ENCODE results near the gene KCNG3. TPM values are rescaled to one million over a fixed set of nuclear protein-coding genes. Genes with fewer than 3 reads are reported as not detected.
A peak's percentile ranks its signal among the peaks of the same experiment; 100 is the strongest.

KCNG3 gene
- total and polyA plus RNA-seq, 2 of the 13 experiments (the other 11 are each of a cell fraction or from before 2014, with no cell fraction given) = 2.8 to 4.8 TPM

DNA sequence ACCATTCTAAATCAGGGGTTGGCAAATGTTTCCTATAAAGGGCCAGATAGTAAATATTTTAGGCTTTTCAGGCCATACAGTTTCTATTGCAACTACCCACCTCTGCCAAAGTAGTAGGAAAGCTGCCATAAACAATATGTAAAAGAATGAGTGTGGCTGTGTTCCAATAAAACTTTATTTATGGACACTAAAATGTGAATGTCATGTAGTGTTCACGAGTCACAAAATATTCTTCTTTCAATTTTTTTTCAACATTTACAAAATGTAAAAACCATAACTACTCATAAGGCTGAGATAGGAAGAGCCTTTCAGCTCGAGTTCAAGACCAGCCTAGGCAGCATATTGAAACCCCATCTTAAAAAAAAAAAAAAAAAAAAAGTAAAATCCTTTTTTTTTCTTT is 13.4 kb downstream of the KCNG3 start:
- Histone ChIP-seq H3K4me1 (ENCODE audit: insufficient read depth, low read length) (peaks cover 12% of the 10 kb centered on the region), H3K9me3 (ENCODE audit: low read length) (no peaks in the 10 kb centered on the region), H3K4me2 (ENCODE audit: low read depth, low read length) (no peak overlapping the region), H4K20me1 (ENCODE audit: insufficient read depth, low read length) (no peaks in the 10 kb centered on the region), H3K27ac (ENCODE audit: extremely low read length, insufficient read depth, low read length) (no peak overlapping the region), H3K79me2 (ENCODE audit: insufficient read depth, low read length) (peaks cover 48% of the 10 kb centered on the region), H3K4me3 (replicated peaks in 1 of 3; ENCODE audit: insufficient read depth in 1 of 3, low read depth in 2 of 3, low read length in 3 of 3) (no peak overlapping the region), H3K9ac (ENCODE audit: insufficient read depth, low read depth, low read length) (no peak overlapping the region), H3K27me3 (ENCODE audit: control insufficient read depth in 1 of 2, insufficient read depth in 2 of 2, low read length in 2 of 2) (no peaks in the 10 kb centered on the region), H3K36me3 (replicated peaks in 1 of 2; ENCODE audit: control insufficient read depth in 1 of 2, insufficient read depth in 2 of 2, low read length in 2 of 2) (no peaks in the 10 kb centered on the region; a peak in 2 of 5 replicates), H2AFZ (ENCODE audit: low read length) (no peak overlapping the region)
- ChIA-PET CTCF (ENCODE audit: low intra/inter-chr PET ratio, low total read pairs) (no interaction called here), POLR2A (no interaction called here)
- BruUV-seq (replicated peaks) = no TSS peak
- DNase-seq (ENCODE audit: low spot score) (no peak), FAIRE-seq (no peak), ATAC-seq (no peak)
- in situ Hi-C loops (cut with HindIII; ENCODE audit: extremely low pct_ligation_motif_present, low pct_unique_long_range_greater_than_20kb) = no loop called here
- intact Hi-C loops (cut with micrococcal nuclease; ENCODE audit: unreplicated experiment) = no loop called here
- TF ChIP-seq ZNF883 (CRISPR knock-in tag; IDR thresholded peaks at IDR 0.05; ENCODE audit: not compliant biosample characterization) = no peak
- TF ChIP-seq, protein P1, sequence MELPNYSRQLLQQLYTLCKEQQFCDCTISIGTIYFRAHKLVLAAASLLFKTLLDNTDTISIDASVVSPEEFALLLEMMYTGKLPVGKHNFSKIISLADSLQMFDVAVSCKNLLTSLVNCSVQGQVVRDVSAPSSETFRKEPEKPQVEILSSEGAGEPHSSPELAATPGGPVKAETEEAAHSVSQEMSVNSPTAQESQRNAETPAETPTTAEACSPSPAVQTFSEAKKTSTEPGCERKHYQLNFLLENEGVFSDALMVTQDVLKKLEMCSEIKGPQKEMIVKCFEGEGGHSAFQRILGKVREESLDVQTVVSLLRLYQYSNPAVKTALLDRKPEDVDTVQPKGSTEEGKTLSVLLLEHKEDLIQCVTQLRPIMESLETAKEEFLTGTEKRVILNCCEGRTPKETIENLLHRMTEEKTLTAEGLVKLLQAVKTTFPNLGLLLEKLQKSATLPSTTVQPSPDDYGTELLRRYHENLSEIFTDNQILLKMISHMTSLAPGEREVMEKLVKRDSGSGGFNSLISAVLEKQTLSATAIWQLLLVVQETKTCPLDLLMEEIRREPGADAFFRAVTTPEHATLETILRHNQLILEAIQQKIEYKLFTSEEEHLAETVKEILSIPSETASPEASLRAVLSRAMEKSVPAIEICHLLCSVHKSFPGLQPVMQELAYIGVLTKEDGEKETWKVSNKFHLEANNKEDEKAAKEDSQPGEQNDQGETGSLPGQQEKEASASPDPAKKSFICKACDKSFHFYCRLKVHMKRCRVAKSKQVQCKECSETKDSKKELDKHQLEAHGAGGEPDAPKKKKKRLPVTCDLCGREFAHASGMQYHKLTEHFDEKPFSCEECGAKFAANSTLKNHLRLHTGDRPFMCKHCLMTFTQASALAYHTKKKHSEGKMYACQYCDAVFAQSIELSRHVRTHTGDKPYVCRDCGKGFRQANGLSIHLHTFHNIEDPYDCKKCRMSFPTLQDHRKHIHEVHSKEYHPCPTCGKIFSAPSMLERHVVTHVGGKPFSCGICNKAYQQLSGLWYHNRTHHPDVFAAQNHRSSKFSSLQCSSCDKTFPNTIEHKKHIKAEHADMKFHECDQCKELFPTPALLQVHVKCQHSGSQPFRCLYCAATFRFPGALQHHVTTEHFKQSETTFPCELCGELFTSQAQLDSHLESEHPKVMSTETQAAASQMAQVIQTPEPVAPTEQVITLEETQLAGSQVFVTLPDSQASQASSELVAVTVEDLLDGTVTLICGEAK (IDR thresholded peaks at IDR 0.05) = peak; percentile 70
- TF ChIP-seq, protein P1 (CRISPR knock-in tag; IDR thresholded peaks at IDR 0.05) = peak; percentile 61; the same call in 1 of the 2 replicates
- WGBS (ENCODE audit: low lambda C conversion rate) = 96% methylated on average over 2 of the region's 2 CpGs
